PC-3 (cell line): ENCODE results near the gene GPC3. TPM values are rescaled to one million over a fixed set of nuclear protein-coding genes. Genes with fewer than 3 reads are reported as not detected.
A peak's percentile ranks its signal among the peaks of the same experiment; 100 is the strongest.

Experiments used
- ATAC-seq: fragments of 200-7000 bp; cut with Tn5 transposase; 2 replicates; pipeline ENCODE4 v1.9.1; 2020; ENCODE audit warnings: mild to moderate bottlenecking, moderate library complexity
- BruUV-seq: library from RNA; stranded (reverse); fragments of 400-500 nt; replicated peaks from 2 replicates; lab custom pipeline; 2021; lab: Mats Ljungman, UMichigan
- CTCF ChIA-PET: fragments of 300-600 bp; sonication (Branson Sonifier 250); formaldehyde crosslinking; loops from one replicate; lab custom pipeline; 2022; ENCODE audit warnings: antibody characterized with exemption; lab: Charles Lee
- POLR2A ChIA-PET: fragments of 300-600 bp; sonication (Branson Sonifier 250); formaldehyde crosslinking; loops from one replicate; lab custom pipeline; 2022; ENCODE audit warnings: antibody characterized with exemption; ENCODE audit not compliant: unreplicated experiment; lab: Charles Lee
- DNase-seq: peaks from one replicate; pipeline ENCODE4 v3.0.0-alpha.2; 2015
- H2AFZ ChIP-seq: fragments of 300-600 bp; sonication (generic); 2 replicates; pipeline ENCODE4 v1.6.0; 2016; ENCODE audit warnings: antibody characterized with exemption, low read length
- H3F3A ChIP-seq: fragments of 300-600 bp; sonication (generic); one replicate; pipeline ENCODE4 v1.6.0; 2017; ENCODE audit warnings: antibody characterized with exemption, low read length, control low read depth, mild to moderate bottlenecking; ENCODE audit not compliant: unreplicated experiment
- H3K27ac ChIP-seq: fragments of 300-600 bp; sonication (generic); 2 replicates; pipeline ENCODE4 v1.5.1; 2016; ENCODE audit warnings: mild to moderate bottlenecking, low read length
- H3K27me3 ChIP-seq: fragments of 300-600 bp; sonication (generic); 2 replicates; pipeline ENCODE4 v1.6.1; 2016; ENCODE audit warnings: low read length, mixed read lengths
- H3K36me3 ChIP-seq: fragments of 300-600 bp; sonication (generic); 2 replicates; pipeline ENCODE4 v1.6.1; 2016; ENCODE audit warnings: low read depth, mixed run types, low read length, mixed read lengths
- H3K4me1 ChIP-seq: fragments of 300-600 bp; sonication (generic); 2 replicates; pipeline ENCODE4 v1.5.1; 2016; ENCODE audit warnings: low read length; ENCODE audit not compliant: insufficient read depth
- H3K4me2 ChIP-seq: fragments of 300-600 bp; sonication (generic); 2 replicates; pipeline ENCODE4 v1.6.0; 2016; ENCODE audit warnings: low read length
- H3K4me3 ChIP-seq: fragments of 300-600 bp; sonication (generic); 2 replicates; pipeline ENCODE4 v1.5.1; 2016; ENCODE audit warnings: mild to moderate bottlenecking, low read length, mixed read lengths
- H3K79me2 ChIP-seq: fragments of 300-600 bp; sonication (generic); 2 replicates; pipeline ENCODE4 v1.6.1; 2017; ENCODE audit warnings: low read length, mixed read lengths
- H3K9ac ChIP-seq: fragments of 300-600 bp; sonication (generic); 2 replicates; pipeline ENCODE4 v1.6.0; 2016; ENCODE audit warnings: mild to moderate bottlenecking, low read length
- H3K9me2 ChIP-seq: fragments of 300-600 bp; sonication (generic); replicated peaks from 2 replicates; pipeline ENCODE4 v1.6.1; 2016; ENCODE audit warnings: mixed run types, low read length, mixed read lengths
- H3K9me3 ChIP-seq: fragments of 300-600 bp; sonication (generic); 2 replicates; pipeline ENCODE4 v1.6.1; 2016; ENCODE audit warnings: low read length, mixed read lengths
- H4K20me1 ChIP-seq: fragments of 300-600 bp; sonication (generic); 2 replicates; pipeline ENCODE4 v1.6.1; 2016; ENCODE audit warnings: low read length, mixed read lengths
- EZH2 ChIP-seq: fragments of 300-600 bp; sonication (generic); IDR thresholded peaks from one replicate; pipeline ENCODE4 v1.6.1; 2017; ENCODE audit warnings: antibody characterized with exemption, mild to moderate bottlenecking, low read length; ENCODE audit not compliant: unreplicated experiment
- EZH2phosphoT487 ChIP-seq: fragments of 300-600 bp; sonication (generic); IDR thresholded peaks from 2 replicates; pipeline ENCODE4 v1.6.1; 2018; ENCODE audit warnings: mild to moderate bottlenecking, antibody characterized with exemption, low read length, borderline replicate concordance
- intact Hi-C: fragments of 100-400 bp; cut with micrococcal nuclease; formaldehyde crosslinking; loops from 2 replicates; pipeline ENCODE4 v1.9.0; 2023
- total RNA-seq: library from RNA; depleted of rRNA; stranded (reverse); fragments of >200 nt; gene quantifications from 2 replicates; pipeline ENCODE4 v1.2.3, GENCODE V29; 2014
- TF ChIP-seq, protein P1 (sequence below): fragments of 300-600 bp; sonication (generic); conservative IDR thresholded peaks from 2 replicates; pipeline ENCODE4 v1.5.1; 2017; ENCODE audit warnings: antibody characterized with exemption, low read depth, mild to moderate bottlenecking, low read length

GPC3 gene
- total RNA-seq, 1 experiment from 2014 or later = not detected

- H2AFZ ChIP-seq = no peak overlapping the region
- H3K9me2 ChIP-seq = no peaks in the 10 kb centered on the region
- H3F3A ChIP-seq = no peaks in the 10 kb centered on the region
- no peak for ATAC-seq
- DNase-seq = no peak
- no peak overlapping the region for H3K4me3 ChIP-seq
- no peak for TF ChIP-seq EZH2
- TF ChIP-seq, protein P1, sequence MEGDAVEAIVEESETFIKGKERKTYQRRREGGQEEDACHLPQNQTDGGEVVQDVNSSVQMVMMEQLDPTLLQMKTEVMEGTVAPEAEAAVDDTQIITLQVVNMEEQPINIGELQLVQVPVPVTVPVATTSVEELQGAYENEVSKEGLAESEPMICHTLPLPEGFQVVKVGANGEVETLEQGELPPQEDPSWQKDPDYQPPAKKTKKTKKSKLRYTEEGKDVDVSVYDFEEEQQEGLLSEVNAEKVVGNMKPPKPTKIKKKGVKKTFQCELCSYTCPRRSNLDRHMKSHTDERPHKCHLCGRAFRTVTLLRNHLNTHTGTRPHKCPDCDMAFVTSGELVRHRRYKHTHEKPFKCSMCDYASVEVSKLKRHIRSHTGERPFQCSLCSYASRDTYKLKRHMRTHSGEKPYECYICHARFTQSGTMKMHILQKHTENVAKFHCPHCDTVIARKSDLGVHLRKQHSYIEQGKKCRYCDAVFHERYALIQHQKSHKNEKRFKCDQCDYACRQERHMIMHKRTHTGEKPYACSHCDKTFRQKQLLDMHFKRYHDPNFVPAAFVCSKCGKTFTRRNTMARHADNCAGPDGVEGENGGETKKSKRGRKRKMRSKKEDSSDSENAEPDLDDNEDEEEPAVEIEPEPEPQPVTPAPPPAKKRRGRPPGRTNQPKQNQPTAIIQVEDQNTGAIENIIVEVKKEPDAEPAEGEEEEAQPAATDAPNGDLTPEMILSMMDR = no peak
- TF ChIP-seq EZH2phosphoT487 = no peak
- no TSS peak for BruUV-seq
- H4K20me1 ChIP-seq = no peaks in the 10 kb centered on the region
- POLR2A ChIA-PET = no interaction called here
- CTCF ChIA-PET = no interaction called here
- H3K9me3 ChIP-seq = no peaks in the 10 kb centered on the region
- no peaks in the 10 kb centered on the region for H3K27me3 ChIP-seq
- no peak overlapping the region for H3K4me2 ChIP-seq
- H3K9ac ChIP-seq = no peak overlapping the region
- no peaks in the 10 kb centered on the region for H3K79me2 ChIP-seq
- H3K4me1 ChIP-seq = peaks cover 6% of the 10 kb centered on the region; the same call in 1 of the 2 replicates
- intact Hi-C loops = no loop called here
- no peaks in the 10 kb centered on the region for H3K36me3 ChIP-seq
- H3K27ac ChIP-seq = no peak overlapping the region
Observed at GRCh38 chrX:133549295-133549933, 436.0 kb downstream of the GPC3 start.

DNA sequence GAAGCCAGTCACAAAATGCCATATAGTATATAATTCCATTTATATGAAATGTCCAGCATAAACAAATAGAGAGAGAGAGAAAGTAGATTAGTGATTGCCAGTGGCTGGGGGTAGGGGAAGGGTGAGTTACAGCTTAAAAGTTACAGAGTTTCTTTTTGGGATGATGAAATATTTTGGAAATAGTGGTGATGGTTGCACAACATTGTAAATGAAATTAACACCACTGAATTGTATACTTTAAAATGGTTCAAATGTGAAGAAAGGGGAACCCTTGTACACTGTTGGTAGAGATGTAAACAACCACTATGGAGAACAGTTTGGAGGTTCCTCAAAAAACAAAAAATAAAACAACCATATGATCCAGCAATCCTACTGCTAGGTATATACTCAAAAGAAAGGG, 439.0 kb downstream of the GPC3 start:
- H4K20me1 ChIP-seq = no peaks in the 10 kb centered on the region
- no peak overlapping the region for H3K27ac ChIP-seq
- H3K4me1 ChIP-seq = peaks cover 18% of the 10 kb centered on the region
- no peaks in the 10 kb centered on the region for H3K9me2 ChIP-seq
- no peak overlapping the region for H3K9ac ChIP-seq
- BruUV-seq = no TSS peak
- H3F3A ChIP-seq = no peaks in the 10 kb centered on the region
- H2AFZ ChIP-seq = no peak overlapping the region
- H3K4me3 ChIP-seq = no peak overlapping the region
- H3K4me2 ChIP-seq = no peak overlapping the region
- ChIA-PET CTCF (no interaction called here), POLR2A (no interaction called here)
- DNase-seq (no peak), ATAC-seq (no peak)
- H3K36me3 ChIP-seq = no peaks in the 10 kb centered on the region
- no peaks in the 10 kb centered on the region for H3K9me3 ChIP-seq
- no peaks in the 10 kb centered on the region for H3K79me2 ChIP-seq
- H3K27me3 ChIP-seq = no peaks in the 10 kb centered on the region
- no peak for TF ChIP-seq EZH2phosphoT487
- TF ChIP-seq, protein P1 = no peak
- TF ChIP-seq EZH2 = no peak
- intact Hi-C loops = no loop called here

- ChIA-PET POLR2A (no interaction called here), CTCF (no interaction called here)
- Histone ChIP-seq H3K27ac (peak overlapping the region; percentile 95), H4K20me1 (no peaks in the 10 kb centered on the region), H3K79me2 (no peaks in the 10 kb centered on the region), H3K36me3 (no peaks in the 10 kb centered on the region), H2AFZ (no peak overlapping the region), H3K9ac (peak overlapping the region; percentile 50), H3K4me3 (no peak overlapping the region), H3K9me2 (no peaks in the 10 kb centered on the region), H3F3A (no peaks in the 10 kb centered on the region), H3K27me3 (no peaks in the 10 kb centered on the region), H3K9me3 (no peaks in the 10 kb centered on the region), H3K4me2 (0 out of 2 replicates have a peak overlapping the region, but pooled peaks have one; percentile 15), H3K4me1 (peaks cover 18% of the 10 kb centered on the region)
- intact Hi-C loops = loop anchor here (1.0 kb wide), 2 partner anchors 94 to 116 kb away; no protein-coding TSS in a partner anchor
- no peak for TF ChIP-seq EZH2
- no peak for DNase-seq
- ATAC-seq = no peak
- no TSS peak for BruUV-seq
Observed at GRCh38 chrX:133544778-133545177, 440.6 kb downstream of the GPC3 start.
